GM23338 (cell line): Measurements from ENCODE around the gene LDB3. TPM values are rescaled to one million over a fixed set of nuclear protein-coding genes. Genes with fewer than 3 reads are reported as not detected.

Source experiments
- ATAC-seq: fragments of 200-7000 bp; cut with Tn5 transposase; 3 replicates; pipeline ENCODE4 v1.9.1; 2020
- DNase-seq: peaks from one replicate; pipeline ENCODE4 v3.0.0-alpha.2; 2015; ENCODE audit warnings: low spot score
- H2AFZ ChIP-seq: fragments of 200-600 bp; sonication (generic); 2 replicates; pipeline ENCODE4 v1.8.0; 2016; ENCODE audit warnings: antibody characterized with exemption, mild to moderate bottlenecking, moderate library complexity
- H3F3A ChIP-seq: fragments of 200-600 bp; sonication (generic); replicated peaks from 2 replicates; pipeline ENCODE4 v1.8.0; 2017; ENCODE audit warnings: antibody characterized with exemption, mixed run types, low read depth
- H3K27ac ChIP-seq: fragments of 200-600 bp; sonication (generic); 2 replicates; pipeline ENCODE4 v1.6.1; 2016; ENCODE audit warnings: low read depth
- H3K27me3 ChIP-seq: fragments of 200-600 bp; sonication (generic); 2 replicates; pipeline ENCODE4 v1.8.0; 2016; ENCODE audit warnings: mild to moderate bottlenecking, mixed run types, moderate library complexity; ENCODE audit not compliant: insufficient read depth
- H3K36me3 ChIP-seq: fragments of 200-600 bp; sonication (generic); 2 replicates; pipeline ENCODE4 v1.8.0; 2016; ENCODE audit warnings: mild to moderate bottlenecking; ENCODE audit not compliant: insufficient read depth
- H3K4me1 ChIP-seq: fragments of 200-600 bp; sonication (generic); 2 replicates; pipeline ENCODE4 v1.8.0; 2016; ENCODE audit warnings: mild to moderate bottlenecking, moderate library complexity; ENCODE audit not compliant: insufficient read depth
- H3K4me2 ChIP-seq: fragments of 200-600 bp; sonication (generic); 2 replicates; pipeline ENCODE4 v1.7.1; 2017; ENCODE audit warnings: mixed run types
- H3K4me3 ChIP-seq: fragments of 200-600 bp; sonication (generic); 2 replicates; pipeline ENCODE4 v1.6.1; 2016; ENCODE audit warnings: mixed run types
- H3K79me2 ChIP-seq: fragments of 200-600 bp; sonication (generic); replicated peaks from 2 replicates; pipeline ENCODE4 v1.8.0; 2017; ENCODE audit warnings: mild to moderate bottlenecking; ENCODE audit not compliant: insufficient read depth
- H3K9me2 ChIP-seq: fragments of 200-600 bp; sonication (generic); 2 replicates; pipeline ENCODE4 v1.8.0; 2017; ENCODE audit not compliant: insufficient read depth
- H4K20me1 ChIP-seq: fragments of 200-600 bp; sonication (generic); replicated peaks from 2 replicates; pipeline ENCODE4 v1.8.0; 2017; ENCODE audit warnings: mild to moderate bottlenecking; ENCODE audit not compliant: insufficient read depth
- H3K27ac Mint-ChIP-seq: 2 replicates; pipeline ENCODE4 v1.8.0; 2020; ENCODE audit warnings: inconsistent platforms, mild to moderate bottlenecking, moderate library complexity, mixed read lengths
- H3K27me3 Mint-ChIP-seq: 3 replicates; pipeline ENCODE4 v1.8.0; 2022; ENCODE audit warnings: low read depth, mild to moderate bottlenecking, moderate library complexity, mixed read lengths, inconsistent platforms; ENCODE audit not compliant: insufficient read depth, poor library complexity
- H3K36me3 Mint-ChIP-seq: 3 replicates; pipeline ENCODE4 v1.8.0; 2021; ENCODE audit warnings: low read depth, mild to moderate bottlenecking, inconsistent platforms, moderate library complexity, mixed read lengths
- H3K4me1 Mint-ChIP-seq: 3 replicates; pipeline ENCODE4 v1.8.0; 2020; ENCODE audit warnings: mild to moderate bottlenecking, inconsistent platforms, mixed read lengths
- H3K4me3 Mint-ChIP-seq: 3 replicates; pipeline ENCODE4 v1.8.0; 2021; ENCODE audit warnings: moderate library complexity, mild to moderate bottlenecking, inconsistent platforms, mixed read lengths
- H3K9me3 Mint-ChIP-seq: 3 replicates; pipeline ENCODE4 v1.8.0; 2020; ENCODE audit warnings: moderate library complexity, mild to moderate bottlenecking, inconsistent platforms, mixed read lengths
- CREB1 ChIP-seq: fragments of 250-450 bp; sonication (Bioruptor Pico); IDR thresholded peaks from 2 replicates; pipeline ENCODE4 v1.5.0; 2020; ENCODE audit warnings: low read depth, mild to moderate bottlenecking, moderate library complexity
- EZH2 ChIP-seq: fragments of 200-600 bp; sonication (generic); IDR thresholded peaks from one replicate; pipeline ENCODE4 v1.8.0; 2017; ENCODE audit warnings: antibody characterized with exemption, mild to moderate bottlenecking, low read depth; ENCODE audit not compliant: unreplicated experiment
- EZH2phosphoT487 ChIP-seq: fragments of 200-600 bp; sonication (generic); IDR thresholded peaks from one replicate; pipeline ENCODE4 v1.8.1; 2018; ENCODE audit warnings: antibody characterized with exemption; ENCODE audit not compliant: unreplicated experiment
- JUNB ChIP-seq: IDR thresholded peaks from one replicate; pipeline ENCODE4 v1.6.1; 2016; ENCODE audit warnings: antibody characterized with exemption; ENCODE audit not compliant: unreplicated experiment
- NANOG ChIP-seq: IDR thresholded peaks from 2 replicates; pipeline ENCODE4 v1.6.1; 2016; ENCODE audit warnings: antibody characterized with exemption, borderline replicate concordance
- POLR2AphosphoS5 ChIP-seq: IDR thresholded peaks from 2 replicates; pipeline ENCODE4 v1.6.1; 2016; ENCODE audit warnings: antibody characterized with exemption, low read depth
- STAT1 ChIP-seq: IDR thresholded peaks from one replicate; pipeline ENCODE4 v1.6.1; 2016; ENCODE audit warnings: antibody characterized with exemption; ENCODE audit not compliant: unreplicated experiment
- ZNF114 ChIP-seq: fragments of 250-450 bp; sonication (Bioruptor Pico); IDR thresholded peaks from 2 replicates; pipeline ENCODE4 v1.5.0; 2020; ENCODE audit warnings: mild to moderate bottlenecking, moderate library complexity
- ZNF331 ChIP-seq: fragments of 250-450 bp; sonication (Bioruptor Pico); IDR thresholded peaks from 2 replicates; pipeline ENCODE4 v1.5.0; 2020; ENCODE audit warnings: low read depth, mild to moderate bottlenecking, moderate library complexity
- polyA plus RNA-seq: library from polyadenylated mRNA; unstranded; fragments of >200 nt; fragmentation: Nextera tagmentation; extraction: Ambion mirVana; gene quantifications from 2 replicates; pipeline ENCODE4 v1.2.1, GENCODE V29; 2016
- total RNA-seq: library from RNA; depleted of rRNA; stranded (reverse); fragments of >200 nt; shearing (Covaris generic); gene quantifications from 2 replicates; pipeline ENCODE4 v1.2.3, GENCODE V29; 2014
- TF ChIP-seq, protein P1 (sequence below): fragments of 250-450 bp; sonication (Bioruptor Pico); IDR thresholded peaks from 2 replicates; pipeline ENCODE4 v1.5.0; 2020; ENCODE audit warnings: mild to moderate bottlenecking, moderate library complexity
- TF ChIP-seq, protein P2 (sequence below), 2 experiments: fragments of 200-600 bp in 1 of 2; sonication (generic) in 1 of 2; conservative IDR thresholded peaks; 2 replicates each; pipeline versions ENCODE4 v1.5.1 to v1.6.1; 2016 to 2017; ENCODE audit warnings: antibody characterized with exemption in 2 of 2, low read depth in 2 of 2, mild to moderate bottlenecking in 2 of 2, moderate library complexity in 1 of 2
- TF ChIP-seq, protein P3 (sequence below): IDR thresholded peaks from 2 replicates; pipeline ENCODE4 v1.6.1; 2016; ENCODE audit warnings: antibody characterized with exemption
- TF ChIP-seq, protein P4 (sequence below): IDR thresholded peaks from one replicate; pipeline ENCODE4 v1.6.1; 2018; ENCODE audit warnings: antibody characterized with exemption; ENCODE audit not compliant: unreplicated experiment

Gene LDB3
- total and polyA plus RNA-seq, 2 experiments from 2014 or later: 0.14 to 0.16 TPM

DNA sequence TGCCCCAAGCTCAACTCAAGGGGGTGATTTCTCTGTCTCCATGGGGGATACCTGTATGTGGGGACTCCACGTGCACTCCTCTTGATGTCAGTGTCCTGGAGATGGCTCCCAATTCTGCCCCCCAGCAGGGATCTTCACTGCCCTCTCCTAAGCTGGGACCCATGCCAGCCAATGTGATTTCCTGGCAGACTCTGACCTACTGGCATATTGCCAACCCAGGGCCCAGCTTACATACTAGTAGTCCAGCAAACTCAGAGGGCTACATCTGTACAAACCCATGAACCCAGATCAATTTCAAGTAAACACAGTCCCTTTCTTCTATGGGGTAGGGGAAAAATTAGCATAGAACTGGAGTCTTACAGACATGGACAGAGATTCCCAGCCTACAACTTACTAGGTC lies 61.9 kb downstream of the LDB3 start:
- no peak overlapping the region for H3K27ac ChIP-seq
- H3K27ac Mint-ChIP-seq: no peak overlapping the region

More for the DNA sequence above, 61.9 kb downstream of the LDB3 start:
- Histone ChIP-seq H3K27me3 (no peaks in the 10 kb centered on the region), H3K4me2 (no peak overlapping the region), H2AFZ (no peak overlapping the region), H3K79me2 (no peaks in the 10 kb centered on the region), H3K4me3 (no peak overlapping the region), H3F3A (no peaks in the 10 kb centered on the region), H3K9me2 (no peaks in the 10 kb centered on the region), H3K36me3 (no peaks in the 10 kb centered on the region), H3K4me1 (peaks cover 5% of the 10 kb centered on the region; the same call in 1 of the 2 replicates), H4K20me1 (no peaks in the 10 kb centered on the region)
- DNase-seq: no peak
- TF ChIP-seq, protein P1, sequence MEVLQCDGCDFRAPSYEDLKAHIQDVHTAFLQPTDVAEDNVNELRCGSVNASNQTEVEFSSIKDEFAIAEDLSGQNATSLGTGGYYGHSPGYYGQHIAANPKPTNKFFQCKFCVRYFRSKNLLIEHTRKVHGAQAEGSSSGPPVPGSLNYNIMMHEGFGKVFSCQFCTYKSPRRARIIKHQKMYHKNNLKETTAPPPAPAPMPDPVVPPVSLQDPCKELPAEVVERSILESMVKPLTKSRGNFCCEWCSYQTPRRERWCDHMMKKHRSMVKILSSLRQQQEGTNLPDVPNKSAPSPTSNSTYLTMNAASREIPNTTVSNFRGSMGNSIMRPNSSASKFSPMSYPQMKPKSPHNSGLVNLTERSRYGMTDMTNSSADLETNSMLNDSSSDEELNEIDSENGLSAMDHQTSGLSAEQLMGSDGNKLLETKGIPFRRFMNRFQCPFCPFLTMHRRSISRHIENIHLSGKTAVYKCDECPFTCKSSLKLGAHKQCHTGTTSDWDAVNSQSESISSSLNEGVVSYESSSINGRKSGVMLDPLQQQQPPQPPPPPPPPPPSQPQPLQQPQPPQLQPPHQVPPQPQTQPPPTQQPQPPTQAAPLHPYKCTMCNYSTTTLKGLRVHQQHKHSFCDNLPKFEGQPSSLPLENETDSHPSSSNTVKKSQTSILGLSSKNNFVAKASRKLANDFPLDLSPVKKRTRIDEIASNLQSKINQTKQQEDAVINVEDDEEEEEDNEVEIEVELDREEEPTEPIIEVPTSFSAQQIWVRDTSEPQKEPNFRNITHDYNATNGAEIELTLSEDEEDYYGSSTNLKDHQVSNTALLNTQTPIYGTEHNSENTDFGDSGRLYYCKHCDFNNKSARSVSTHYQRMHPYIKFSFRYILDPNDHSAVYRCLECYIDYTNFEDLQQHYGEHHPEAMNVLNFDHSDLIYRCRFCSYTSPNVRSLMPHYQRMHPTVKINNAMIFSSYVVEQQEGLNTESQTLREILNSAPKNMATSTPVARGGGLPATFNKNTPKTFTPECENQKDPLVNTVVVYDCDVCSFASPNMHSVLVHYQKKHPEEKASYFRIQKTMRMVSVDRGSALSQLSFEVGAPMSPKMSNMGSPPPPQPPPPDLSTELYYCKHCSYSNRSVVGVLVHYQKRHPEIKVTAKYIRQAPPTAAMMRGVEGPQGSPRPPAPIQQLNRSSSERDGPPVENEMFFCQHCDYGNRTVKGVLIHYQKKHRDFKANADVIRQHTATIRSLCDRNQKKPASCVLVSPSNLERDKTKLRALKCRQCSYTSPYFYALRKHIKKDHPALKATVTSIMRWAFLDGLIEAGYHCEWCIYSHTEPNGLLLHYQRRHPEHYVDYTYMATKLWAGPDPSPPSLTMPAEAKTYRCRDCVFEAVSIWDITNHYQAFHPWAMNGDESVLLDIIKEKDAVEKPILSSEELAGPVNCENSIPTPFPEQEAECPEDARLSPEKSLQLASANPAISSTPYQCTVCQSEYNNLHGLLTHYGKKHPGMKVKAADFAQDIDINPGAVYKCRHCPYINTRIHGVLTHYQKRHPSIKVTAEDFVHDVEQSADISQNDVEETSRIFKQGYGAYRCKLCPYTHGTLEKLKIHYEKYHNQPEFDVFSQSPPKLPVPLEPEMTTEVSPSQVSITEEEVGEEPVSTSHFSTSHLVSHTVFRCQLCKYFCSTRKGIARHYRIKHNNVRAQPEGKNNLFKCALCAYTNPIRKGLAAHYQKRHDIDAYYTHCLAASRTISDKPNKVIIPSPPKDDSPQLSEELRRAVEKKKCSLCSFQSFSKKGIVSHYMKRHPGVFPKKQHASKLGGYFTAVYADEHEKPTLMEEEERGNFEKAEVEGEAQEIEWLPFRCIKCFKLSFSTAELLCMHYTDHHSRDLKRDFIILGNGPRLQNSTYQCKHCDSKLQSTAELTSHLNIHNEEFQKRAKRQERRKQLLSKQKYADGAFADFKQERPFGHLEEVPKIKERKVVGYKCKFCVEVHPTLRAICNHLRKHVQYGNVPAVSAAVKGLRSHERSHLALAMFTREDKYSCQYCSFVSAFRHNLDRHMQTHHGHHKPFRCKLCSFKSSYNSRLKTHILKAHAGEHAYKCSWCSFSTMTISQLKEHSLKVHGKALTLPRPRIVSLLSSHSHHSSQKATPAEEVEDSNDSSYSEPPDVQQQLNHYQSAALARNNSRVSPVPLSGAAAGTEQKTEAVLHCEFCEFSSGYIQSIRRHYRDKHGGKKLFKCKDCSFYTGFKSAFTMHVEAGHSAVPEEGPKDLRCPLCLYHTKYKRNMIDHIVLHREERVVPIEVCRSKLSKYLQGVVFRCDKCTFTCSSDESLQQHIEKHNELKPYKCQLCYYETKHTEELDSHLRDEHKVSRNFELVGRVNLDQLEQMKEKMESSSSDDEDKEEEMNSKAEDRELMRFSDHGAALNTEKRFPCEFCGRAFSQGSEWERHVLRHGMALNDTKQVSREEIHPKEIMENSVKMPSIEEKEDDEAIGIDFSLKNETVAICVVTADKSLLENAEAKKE (CRISPR knock-in tag): no peak
- no peak for TF ChIP-seq JUNB
- TF ChIP-seq, protein P2, sequence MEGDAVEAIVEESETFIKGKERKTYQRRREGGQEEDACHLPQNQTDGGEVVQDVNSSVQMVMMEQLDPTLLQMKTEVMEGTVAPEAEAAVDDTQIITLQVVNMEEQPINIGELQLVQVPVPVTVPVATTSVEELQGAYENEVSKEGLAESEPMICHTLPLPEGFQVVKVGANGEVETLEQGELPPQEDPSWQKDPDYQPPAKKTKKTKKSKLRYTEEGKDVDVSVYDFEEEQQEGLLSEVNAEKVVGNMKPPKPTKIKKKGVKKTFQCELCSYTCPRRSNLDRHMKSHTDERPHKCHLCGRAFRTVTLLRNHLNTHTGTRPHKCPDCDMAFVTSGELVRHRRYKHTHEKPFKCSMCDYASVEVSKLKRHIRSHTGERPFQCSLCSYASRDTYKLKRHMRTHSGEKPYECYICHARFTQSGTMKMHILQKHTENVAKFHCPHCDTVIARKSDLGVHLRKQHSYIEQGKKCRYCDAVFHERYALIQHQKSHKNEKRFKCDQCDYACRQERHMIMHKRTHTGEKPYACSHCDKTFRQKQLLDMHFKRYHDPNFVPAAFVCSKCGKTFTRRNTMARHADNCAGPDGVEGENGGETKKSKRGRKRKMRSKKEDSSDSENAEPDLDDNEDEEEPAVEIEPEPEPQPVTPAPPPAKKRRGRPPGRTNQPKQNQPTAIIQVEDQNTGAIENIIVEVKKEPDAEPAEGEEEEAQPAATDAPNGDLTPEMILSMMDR (conservative IDR thresholded peaks at IDR 0.05; ENCODE audit: low read depth in 2 of 2): no peak
- TF ChIP-seq, protein P3, sequence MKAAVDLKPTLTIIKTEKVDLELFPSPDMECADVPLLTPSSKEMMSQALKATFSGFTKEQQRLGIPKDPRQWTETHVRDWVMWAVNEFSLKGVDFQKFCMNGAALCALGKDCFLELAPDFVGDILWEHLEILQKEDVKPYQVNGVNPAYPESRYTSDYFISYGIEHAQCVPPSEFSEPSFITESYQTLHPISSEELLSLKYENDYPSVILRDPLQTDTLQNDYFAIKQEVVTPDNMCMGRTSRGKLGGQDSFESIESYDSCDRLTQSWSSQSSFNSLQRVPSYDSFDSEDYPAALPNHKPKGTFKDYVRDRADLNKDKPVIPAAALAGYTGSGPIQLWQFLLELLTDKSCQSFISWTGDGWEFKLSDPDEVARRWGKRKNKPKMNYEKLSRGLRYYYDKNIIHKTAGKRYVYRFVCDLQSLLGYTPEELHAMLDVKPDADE: no peak
- no peak for TF ChIP-seq ZNF114 (CRISPR knock-in tag)
- TF ChIP-seq CREB1 (CRISPR knock-in tag): no peak
- no peak for TF ChIP-seq POLR2AphosphoS5
- TF ChIP-seq ZNF331: no peak
- no peak for TF ChIP-seq NANOG
- TF ChIP-seq EZH2: no peak
- no peak for TF ChIP-seq EZH2phosphoT487
- no peak for TF ChIP-seq STAT1
- TF ChIP-seq, protein P4, sequence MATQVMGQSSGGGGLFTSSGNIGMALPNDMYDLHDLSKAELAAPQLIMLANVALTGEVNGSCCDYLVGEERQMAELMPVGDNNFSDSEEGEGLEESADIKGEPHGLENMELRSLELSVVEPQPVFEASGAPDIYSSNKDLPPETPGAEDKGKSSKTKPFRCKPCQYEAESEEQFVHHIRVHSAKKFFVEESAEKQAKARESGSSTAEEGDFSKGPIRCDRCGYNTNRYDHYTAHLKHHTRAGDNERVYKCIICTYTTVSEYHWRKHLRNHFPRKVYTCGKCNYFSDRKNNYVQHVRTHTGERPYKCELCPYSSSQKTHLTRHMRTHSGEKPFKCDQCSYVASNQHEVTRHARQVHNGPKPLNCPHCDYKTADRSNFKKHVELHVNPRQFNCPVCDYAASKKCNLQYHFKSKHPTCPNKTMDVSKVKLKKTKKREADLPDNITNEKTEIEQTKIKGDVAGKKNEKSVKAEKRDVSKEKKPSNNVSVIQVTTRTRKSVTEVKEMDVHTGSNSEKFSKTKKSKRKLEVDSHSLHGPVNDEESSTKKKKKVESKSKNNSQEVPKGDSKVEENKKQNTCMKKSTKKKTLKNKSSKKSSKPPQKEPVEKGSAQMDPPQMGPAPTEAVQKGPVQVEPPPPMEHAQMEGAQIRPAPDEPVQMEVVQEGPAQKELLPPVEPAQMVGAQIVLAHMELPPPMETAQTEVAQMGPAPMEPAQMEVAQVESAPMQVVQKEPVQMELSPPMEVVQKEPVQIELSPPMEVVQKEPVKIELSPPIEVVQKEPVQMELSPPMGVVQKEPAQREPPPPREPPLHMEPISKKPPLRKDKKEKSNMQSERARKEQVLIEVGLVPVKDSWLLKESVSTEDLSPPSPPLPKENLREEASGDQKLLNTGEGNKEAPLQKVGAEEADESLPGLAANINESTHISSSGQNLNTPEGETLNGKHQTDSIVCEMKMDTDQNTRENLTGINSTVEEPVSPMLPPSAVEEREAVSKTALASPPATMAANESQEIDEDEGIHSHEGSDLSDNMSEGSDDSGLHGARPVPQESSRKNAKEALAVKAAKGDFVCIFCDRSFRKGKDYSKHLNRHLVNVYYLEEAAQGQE: no peak
- H3K9me3 Mint-ChIP-seq: no peaks in the 10 kb centered on the region
- no peaks in the 10 kb centered on the region for H3K36me3 Mint-ChIP-seq
- H3K4me1 Mint-ChIP-seq: peaks cover 10% of the 10 kb centered on the region
- H3K27me3 Mint-ChIP-seq: peaks cover 14% of the 10 kb centered on the region
- H3K4me3 Mint-ChIP-seq: no peak overlapping the region
- ATAC-seq: no peak
